GM21619 (cell line): ENCODE results near the gene CELF2.

Experiments
- ATAC-seq: cut with Tn5 transposase; IDR thresholded peaks from one replicate; pipeline ENCODE4 v1.9.1; 2021; ENCODE audit not compliant: unreplicated experiment

Gene CELF2

GRCh38 chr10:11214407-11214806 is 196.7 kb downstream of the CELF2 start:
- ATAC-seq, result no peak

- no peak for ATAC-seq
These were observed 197.8 kb downstream of the CELF2 start for GRCh38 chr10:11215471-11215870.

- no peak for ATAC-seq
These were observed 199.8 kb downstream of the CELF2 start for GRCh38 chr10:11217521-11217920.

- no peak for ATAC-seq
These were observed 200.7 kb downstream of the CELF2 start for GRCh38 chr10:11218395-11218794.

GRCh38 chr10:11219431-11219830 is 201.8 kb downstream of the CELF2 start:
- no peak for ATAC-seq

GRCh38 chr10:11223081-11223480 is 205.4 kb downstream of the CELF2 start:
- ATAC-seq, result no peak

GRCh38 chr10:11223507-11224140 is 206.0 kb downstream of the CELF2 start:
- no peak for ATAC-seq

GRCh38 chr10:11224321-11224720 is 206.6 kb downstream of the CELF2 start:
- ATAC-seq, result no peak

GRCh38 chr10:11224792-11225416 is 207.2 kb downstream of the CELF2 start:
- ATAC-seq, result no peak

GRCh38 chr10:11225935-11226334 is 208.3 kb downstream of the CELF2 start:
- ATAC-seq, result peak; percentile 50

- ATAC-seq, result peak; percentile 45
These were observed 209.4 kb downstream of the CELF2 start for GRCh38 chr10:11227103-11227502.

- no peak for ATAC-seq
These were observed 212.2 kb downstream of the CELF2 start for GRCh38 chr10:11229893-11230292.

- no peak for ATAC-seq
These were observed 213.0 kb downstream of the CELF2 start for GRCh38 chr10:11230498-11231167.

GRCh38 chr10:11231285-11231684 is 213.6 kb downstream of the CELF2 start:
- no peak for ATAC-seq

GRCh38 chr10:11232222-11232961 is 214.7 kb downstream of the CELF2 start:
- ATAC-seq, result peak; percentile 30

- ATAC-seq, result no peak
These were observed 217.3 kb downstream of the CELF2 start for GRCh38 chr10:11234857-11235531.

- no peak for ATAC-seq
These were observed 218.1 kb downstream of the CELF2 start for GRCh38 chr10:11235771-11236170.

- ATAC-seq, result peak; percentile 80
These were observed 218.6 kb downstream of the CELF2 start for GRCh38 chr10:11236234-11236633.

GRCh38 chr10:11237571-11237970 is 219.9 kb downstream of the CELF2 start:
- ATAC-seq, result no peak

GRCh38 chr10:11238893-11239292 is 221.2 kb downstream of the CELF2 start:
- ATAC-seq, result no peak

- no peak for ATAC-seq
These were observed 223.0 kb downstream of the CELF2 start for GRCh38 chr10:11240641-11241040.
